Urothelium cell line (cell line): Measurements from ENCODE around the gene PPFIA3.
"Not testable (repeated sequence)": the region's sequence is repeated elsewhere in the genome, so short reads cannot be mapped to it uniquely, and the experiment has no call there.

ENCODE experiments used
- DNase-seq: peaks from one replicate; pipeline ENCODE4 v3.0.0; 2011; ENCODE audit warnings: low spot score, mixed read lengths
- FAIRE-seq: peaks from 2 replicates; lab custom pipeline; 2011; peaks lifted over from hg19 to GRCh38; lab: Jason Lieb, UNC

The PPFIA3 gene

DNA sequence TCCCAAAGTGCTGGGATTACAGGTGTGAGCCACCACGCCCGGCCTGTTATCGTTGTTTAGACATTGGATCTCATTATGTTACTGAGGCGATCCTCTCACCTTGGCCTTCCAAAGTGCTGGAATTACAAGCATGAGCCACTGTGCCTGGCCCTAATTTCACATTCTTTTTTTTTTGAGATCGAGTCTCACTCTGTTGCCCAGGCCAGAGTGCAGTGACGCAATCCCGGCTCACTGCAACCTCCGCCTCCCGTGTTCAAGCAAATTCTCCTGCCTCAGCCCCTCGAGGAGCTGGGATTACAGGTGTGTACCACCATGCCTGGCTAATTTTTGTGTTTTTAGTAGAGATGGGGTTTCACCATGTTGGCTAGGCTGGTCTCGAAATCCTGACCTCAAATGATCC lies 3.9 kb downstream of the PPFIA3 start:
- DNase-seq, FAIRE-seq: not testable (repeated sequence)

DNA sequence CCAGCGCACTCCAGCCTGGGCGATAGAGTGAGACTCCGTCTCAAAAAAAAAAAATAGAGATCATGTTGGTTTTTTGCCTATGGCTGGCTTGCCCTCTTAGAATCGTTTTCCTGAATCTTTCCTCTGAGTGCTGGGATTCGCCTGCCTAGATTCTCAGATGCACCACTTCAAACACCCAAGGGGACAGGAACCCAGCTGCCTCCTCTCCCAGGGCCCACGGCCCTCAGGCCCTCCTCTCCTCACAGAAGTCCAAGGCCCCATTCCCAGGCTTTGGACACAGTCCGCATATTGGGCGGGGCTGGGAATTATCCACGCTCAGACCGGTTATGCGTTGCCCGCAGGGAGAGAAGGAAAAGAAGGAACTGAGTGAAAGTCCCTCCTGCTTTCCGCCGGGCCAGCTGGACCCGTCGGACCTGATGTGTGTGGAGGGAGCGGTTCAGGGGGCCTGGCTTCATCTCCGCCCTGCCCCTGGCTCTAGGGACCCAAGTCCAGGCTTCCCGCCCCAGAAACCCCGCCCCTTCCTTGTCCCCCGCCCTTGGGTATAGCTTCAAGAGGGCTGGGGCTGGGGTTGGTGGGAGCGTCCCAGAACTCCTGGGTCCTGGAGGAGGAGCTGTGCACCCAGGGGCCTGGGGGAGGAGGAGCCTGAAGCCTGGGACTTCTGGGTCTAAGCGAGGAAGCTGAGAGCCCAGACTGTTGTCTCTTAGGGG lies 5.8 kb downstream of the PPFIA3 start:
- DNase-seq (no peak), FAIRE-seq (no peak)

GRCh38 chr19:49126575-49126974 lies 7.2 kb downstream of the PPFIA3 start:
- no peak for FAIRE-seq

DNA sequence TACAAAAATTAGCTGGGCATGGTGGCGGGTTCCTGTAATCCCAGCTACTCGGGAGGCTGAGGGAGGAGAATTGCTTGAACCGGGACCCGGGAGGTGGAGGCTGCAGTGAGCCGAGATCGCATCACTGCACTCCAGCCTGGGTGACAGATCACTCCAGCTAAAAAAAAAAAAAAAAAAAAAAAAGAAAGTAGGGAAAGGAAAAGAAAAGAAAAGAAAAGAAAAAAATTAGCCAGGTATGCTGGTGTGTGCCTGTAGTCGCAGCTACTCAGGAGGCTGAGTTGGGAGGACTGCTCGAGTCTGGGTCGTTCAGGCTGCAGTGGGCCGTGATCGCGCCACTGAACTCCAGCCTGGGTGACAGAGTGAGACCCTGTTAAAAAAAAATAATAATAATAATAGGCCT lies 7.9 kb downstream of the PPFIA3 start:
- not testable (repeated sequence) for FAIRE-seq, DNase-seq

More at GRCh38 chr19:49126575-49126974, 7.2 kb downstream of the PPFIA3 start:
- no peak for DNase-seq

DNA sequence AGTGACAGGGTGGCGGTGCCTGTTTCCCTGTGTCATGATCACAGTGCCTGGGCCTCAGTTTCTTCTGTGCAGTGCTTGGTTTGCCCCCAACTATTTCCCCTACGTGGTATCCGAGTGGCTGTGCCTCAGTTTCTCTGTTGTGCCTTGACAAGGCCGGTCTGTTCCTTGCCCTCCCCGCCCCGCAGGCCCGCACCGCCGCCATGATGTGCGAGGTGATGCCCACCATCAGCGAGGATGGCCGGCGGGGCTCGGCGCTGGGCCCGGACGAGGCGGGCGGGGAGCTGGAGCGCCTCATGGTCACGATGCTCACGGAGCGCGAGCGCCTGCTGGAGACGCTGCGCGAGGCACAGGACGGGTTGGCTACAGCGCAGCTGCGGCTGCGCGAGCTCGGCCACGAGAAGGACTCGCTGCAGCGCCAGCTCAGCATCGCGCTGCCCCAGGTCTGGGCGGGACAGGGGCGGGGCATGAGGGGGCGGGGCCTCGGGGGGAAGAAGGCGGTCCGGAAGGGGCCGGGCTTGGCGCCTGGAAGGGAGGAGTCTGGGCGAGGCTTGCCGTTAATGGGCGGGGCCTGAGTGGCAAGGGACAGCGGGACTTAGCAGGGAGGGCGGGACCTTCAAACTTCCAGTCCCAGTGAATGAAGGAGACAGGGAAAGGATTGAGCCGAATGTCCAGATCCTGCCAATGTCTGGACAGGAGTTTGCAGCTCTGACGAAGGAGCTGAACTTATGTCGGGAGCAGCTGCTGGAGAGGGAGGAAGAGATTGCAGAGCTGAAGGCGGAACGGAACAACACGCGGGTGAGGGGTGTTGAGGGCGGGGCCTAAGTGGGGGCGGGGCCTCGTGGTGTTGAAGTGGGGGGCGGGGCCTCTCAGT lies 8.6 kb downstream of the PPFIA3 start:
- FAIRE-seq (peak; percentile 27), DNase-seq (peak; percentile 97)

- no peak for DNase-seq
- no peak for FAIRE-seq
Measured at GRCh38 chr19:49128545-49129237, 9.3 kb downstream of the PPFIA3 start.

DNA sequence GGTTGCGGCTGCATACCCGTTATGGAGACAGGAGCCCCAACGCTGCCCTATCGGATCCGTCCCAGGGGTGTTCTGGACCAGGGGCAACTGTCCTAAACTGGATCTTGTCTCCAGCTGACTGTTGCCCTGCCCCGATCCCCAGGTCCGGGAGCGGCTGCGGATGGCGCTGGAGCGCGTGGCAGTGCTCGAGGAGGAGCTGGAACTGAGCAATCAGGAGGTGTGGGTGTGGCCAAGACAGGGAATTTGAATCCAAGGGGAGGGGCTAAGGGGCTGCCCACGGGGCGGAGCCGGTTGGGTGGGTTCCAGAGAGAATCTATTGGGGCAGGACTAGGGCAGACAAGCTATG lies 9.9 kb downstream of the PPFIA3 start:
- peak; percentile 52 for DNase-seq
- no peak for FAIRE-seq

DNA sequence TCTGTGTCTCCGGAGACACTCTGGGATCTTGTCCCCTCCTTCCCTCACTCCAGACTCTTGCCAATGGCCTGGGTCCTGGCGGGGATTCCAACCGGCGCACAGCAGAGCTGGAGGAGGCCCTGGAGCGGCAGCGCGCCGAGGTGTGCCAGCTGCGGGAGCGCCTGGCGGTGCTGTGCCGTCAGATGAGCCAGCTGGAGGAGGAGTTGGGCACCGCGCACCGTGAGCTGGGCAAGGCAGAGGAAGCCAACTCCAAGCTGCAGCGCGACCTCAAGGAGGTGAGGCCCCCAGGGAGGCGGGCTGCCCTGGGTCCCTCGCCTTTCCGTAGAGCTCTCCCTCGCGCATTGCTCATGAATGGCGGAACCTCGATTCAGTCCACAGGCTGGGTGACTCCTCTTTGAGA lies 11.0 kb downstream of the PPFIA3 start:
- no peak for DNase-seq
- no peak for FAIRE-seq

- DNase-seq (no peak), FAIRE-seq (no peak)
Measured at GRCh38 chr19:49132974-49133609, 13.7 kb downstream of the PPFIA3 start.

DNA sequence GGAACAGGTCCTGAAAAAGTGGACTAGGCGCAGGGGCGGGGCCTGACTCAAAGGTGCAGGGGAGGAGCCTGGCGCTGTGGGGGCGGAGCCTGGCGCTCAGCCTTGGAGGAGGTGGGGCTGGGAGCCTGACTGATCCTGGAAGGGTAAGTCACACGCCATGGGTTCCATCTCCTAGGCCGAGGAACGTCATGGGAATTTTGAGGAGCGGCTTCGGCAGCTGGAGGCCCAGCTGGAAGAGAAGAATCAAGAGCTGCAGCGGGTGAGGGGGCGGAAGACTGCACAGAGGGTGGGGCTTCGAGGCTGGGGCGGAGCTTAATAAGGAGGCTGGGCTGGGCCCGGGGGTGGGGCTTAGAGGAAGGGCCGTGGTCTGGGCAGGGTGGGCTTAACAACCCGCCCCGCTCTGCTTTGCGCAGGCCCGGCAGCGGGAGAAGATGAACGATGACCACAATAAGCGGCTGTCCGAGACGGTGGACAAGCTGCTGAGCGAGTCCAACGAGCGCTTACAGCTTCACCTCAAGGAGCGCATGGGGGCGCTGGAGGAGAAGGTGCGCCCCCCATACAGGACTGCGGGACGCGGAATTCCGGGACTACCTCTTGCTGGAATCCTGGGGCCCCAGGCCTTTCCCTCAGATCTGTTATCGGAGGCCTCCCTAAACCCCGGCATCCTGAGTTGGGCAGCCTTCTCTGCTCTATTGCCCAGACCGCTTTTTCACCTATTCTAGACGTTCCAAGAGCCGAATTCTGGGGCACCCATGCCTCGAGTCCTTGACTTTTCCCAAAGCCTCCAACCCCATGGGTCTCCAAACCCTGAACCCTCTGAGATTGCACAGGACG lies 14.5 kb downstream of the PPFIA3 start:
- no peak for FAIRE-seq
- no peak for DNase-seq

- DNase-seq (no peak), FAIRE-seq (no peak)
Measured at GRCh38 chr19:49135686-49136085, 16.3 kb downstream of the PPFIA3 start.

- FAIRE-seq (no peak), DNase-seq (no peak)
Measured at GRCh38 chr19:49136771-49137171, 17.4 kb downstream of the PPFIA3 start.

- DNase-seq: no peak
- no peak for FAIRE-seq
Measured at GRCh38 chr19:49140951-49141350, 21.6 kb downstream of the PPFIA3 start.

- DNase-seq: no peak
- peak; percentile 63 for FAIRE-seq
Measured at GRCh38 chr19:49141352-49141751, 22.0 kb downstream of the PPFIA3 start.

GRCh38 chr19:49142866-49143335 lies 23.6 kb downstream of the PPFIA3 start:
- FAIRE-seq: peak; percentile 87
- peak; percentile 72 for DNase-seq

GRCh38 chr19:49145573-49146407 lies 26.4 kb downstream of the PPFIA3 start:
- FAIRE-seq (no peak), DNase-seq (peak; percentile 68)

- not testable (repeated sequence) for FAIRE-seq, DNase-seq
Measured at GRCh38 chr19:49146408-49146770, 27.0 kb downstream of the PPFIA3 start.

GRCh38 chr19:49148044-49148682 lies 28.8 kb downstream of the PPFIA3 start:
- FAIRE-seq (no peak), DNase-seq (no peak)
